AG04449 (cell line): ENCODE measurements around the gene GPS1.

Experiments
- CTCF ChIA-PET: fragments of 350-600 bp; formaldehyde crosslinking; extraction: SDS; loops from one replicate; lab custom pipeline; 2021; ENCODE audit warnings: antibody characterized with exemption; lab: Yijun Ruan, JAX
- POLR2A ChIA-PET: fragments of 400-600, 350-600 bp; formaldehyde crosslinking; extraction: SDS; loops from one replicate; lab custom pipeline; 2020; ENCODE audit warnings: antibody characterized with exemption, inconsistent platforms; lab: Yijun Ruan, JAX
- DNase-seq: peaks from one replicate; pipeline ENCODE4 v3.0.0-alpha.2; 2010; ENCODE audit warnings: low read depth, low spot score
- H3K4me3 ChIP-seq: 2 replicates; pipeline ENCODE4 v1.5.1; 2011; ENCODE audit warnings: low read depth, mild to moderate bottlenecking, control low read depth, low read length
- CTCF ChIP-seq: IDR thresholded peaks from one replicate; pipeline ENCODE4 v1.5.1; 2011; ENCODE audit warnings: mild to moderate bottlenecking, moderate library complexity, low read length, control low read depth, inconsistent platforms; ENCODE audit not compliant: insufficient read depth; ENCODE audit errors: missing control alignments

The GPS1 gene

GRCh38 chr17:82105882-82106687 is 54.4 kb downstream of the GPS1 start:
- peak; percentile 51 for TF ChIP-seq CTCF
- ChIA-PET POLR2A (interaction anchor here (0.8 kb wide), 1 partner anchor 8 kb away, joined by 3 read pairs; the partner anchor contains the start of gene FASN), CTCF (interaction anchor here (0.6 kb wide), 1 partner anchor 76 kb away, joined by 3 read pairs; no protein-coding TSS in a partner anchor)
- H3K4me3 ChIP-seq = no peak overlapping the region
- DNase-seq = no peak

- no peak overlapping the region for H3K4me3 ChIP-seq
- TF ChIP-seq CTCF = no peak
- DNase-seq = no peak
- POLR2A ChIA-PET = interaction anchor here (0.8 kb wide), 1 partner anchor 9 kb away, joined by 3 read pairs; the partner anchor contains the start of gene FASN
- CTCF ChIA-PET = interaction anchor here (0.6 kb wide), 1 partner anchor 76 kb away, joined by 3 read pairs; no protein-coding TSS in a partner anchor
Measured at GRCh38 chr17:82106688-82107305, 55.1 kb downstream of the GPS1 start.
